HG03378 (cell line): ENCODE results near the gene PRPF18.
"Not testable (repeated sequence)": the region's sequence is repeated elsewhere in the genome, so short reads cannot be mapped to it uniquely, and the experiment has no call there.

ENCODE experiments used
- ATAC-seq: cut with Tn5 transposase; IDR thresholded peaks from one replicate; pipeline ENCODE4 v1.9.1; 2021; ENCODE audit warnings: mild to moderate bottlenecking, moderate library complexity; ENCODE audit not compliant: unreplicated experiment

PRPF18 gene

GRCh38 chr10:13586676-13587355 is at the start of gene PRPF18:
PRPF18 (plus strand) TSS chr10:13586965; CDS start chr10:13587087, 122 bp downstream.
- peak; percentile 96 for ATAC-seq

GRCh38 chr10:13537985-13538384 is 48.8 kb upstream of the PRPF18 start:
- ATAC-seq: not testable (repeated sequence)

- ATAC-seq: no peak
Observed at GRCh38 chr10:13542533-13542932, 44.2 kb upstream of the PRPF18 start.

GRCh38 chr10:13550802-13551201 is 36.0 kb upstream of the PRPF18 start:
- no peak for ATAC-seq

- no peak for ATAC-seq
Observed at GRCh38 chr10:13555884-13556510, 30.8 kb upstream of the PRPF18 start.

GRCh38 chr10:13559124-13559700 is 27.6 kb upstream of the PRPF18 start:
- no peak for ATAC-seq

- ATAC-seq: no peak
Observed at GRCh38 chr10:13560597-13560996, 26.2 kb upstream of the PRPF18 start.

- no peak for ATAC-seq
Observed at GRCh38 chr10:13563481-13564445, 23.0 kb upstream of the PRPF18 start.

- no peak for ATAC-seq
Observed at GRCh38 chr10:13564576-13564975, 22.2 kb upstream of the PRPF18 start.

GRCh38 chr10:13567030-13567429 is 19.7 kb upstream of the PRPF18 start:
- ATAC-seq: no peak

GRCh38 chr10:13571541-13571940 is 15.2 kb upstream of the PRPF18 start:
- ATAC-seq: no peak

GRCh38 chr10:13573960-13574359 is 12.8 kb upstream of the PRPF18 start:
- no peak for ATAC-seq

GRCh38 chr10:13585195-13585751 is 1.5 kb upstream of the PRPF18 start:
- ATAC-seq: no peak

GRCh38 chr10:13585943-13586342 is 822 bp upstream of the PRPF18 start:
- no peak for ATAC-seq

GRCh38 chr10:13587391-13587790 is 626 bp downstream of the PRPF18 start:
- ATAC-seq: no peak

- ATAC-seq: no peak
Observed at GRCh38 chr10:13589316-13589715, 2.6 kb downstream of the PRPF18 start.

- ATAC-seq: no peak
Observed at GRCh38 chr10:13590886-13591285, 4.1 kb downstream of the PRPF18 start.

GRCh38 chr10:13592306-13592705 is 5.5 kb downstream of the PRPF18 start:
- ATAC-seq: no peak

- ATAC-seq: no peak
Observed at GRCh38 chr10:13593535-13593934, 6.8 kb downstream of the PRPF18 start.

- ATAC-seq: no peak
Observed at GRCh38 chr10:13594641-13595040, 7.9 kb downstream of the PRPF18 start.

- no peak for ATAC-seq
Observed at GRCh38 chr10:13597909-13598308, 11.1 kb downstream of the PRPF18 start.
